Measurements from ENCODE around the gene TEX19. TPM values are rescaled to one million over a fixed set of nuclear protein-coding genes. Genes with fewer than 3 reads are reported as not detected.

Gene TEX19
- total and polyA plus RNA-seq, 2 of the 8 experiments (the other 6 are each of a cell fraction or from before 2014, with no cell fraction given), result 0.54 to 0.80 TPM

DNA sequence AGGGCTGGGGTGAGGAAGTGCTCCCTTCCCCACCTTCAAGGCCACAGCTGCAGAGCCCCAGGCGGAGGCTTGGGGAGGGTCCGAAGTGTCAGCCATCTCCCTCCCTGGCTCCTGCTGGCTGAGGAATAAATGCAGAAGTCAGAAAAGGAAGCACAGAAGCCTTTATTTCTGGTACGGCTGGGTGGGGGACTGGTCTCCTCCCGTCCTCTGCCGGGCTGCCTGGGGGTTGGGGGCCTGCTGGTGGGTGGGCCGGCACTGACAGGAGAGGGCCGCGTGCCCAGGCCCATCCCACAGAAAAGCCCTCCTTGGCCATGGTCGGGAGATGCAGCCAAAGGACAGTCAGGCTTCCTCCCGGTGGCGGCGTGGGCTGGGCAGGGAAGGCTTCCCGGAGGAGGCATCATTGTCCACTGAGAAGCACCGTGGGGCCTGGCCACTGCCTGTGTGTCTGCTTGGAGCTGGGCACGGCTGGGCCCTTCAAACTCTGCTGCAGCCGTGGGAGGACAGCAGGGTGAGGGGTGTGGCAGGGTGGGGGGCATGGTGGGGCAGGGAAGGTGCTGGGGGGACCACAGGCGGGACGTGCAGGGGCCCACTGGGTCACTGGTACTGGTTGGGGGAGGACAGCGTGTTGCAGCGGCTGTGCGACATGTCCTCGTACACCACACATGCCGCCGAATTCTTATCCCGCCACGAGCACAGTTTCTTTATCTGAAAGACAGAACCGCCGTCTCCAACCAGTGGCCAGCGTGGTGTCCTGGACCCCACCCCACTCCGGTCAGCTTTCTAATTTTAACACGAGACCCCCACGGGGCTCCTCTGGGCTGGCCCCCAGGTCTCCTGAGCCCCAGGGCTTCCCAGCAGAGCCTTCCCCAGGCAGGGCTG, 44.1 kb upstream of the TEX19 start (continued):
- TF ChIP-seq, protein P1, sequence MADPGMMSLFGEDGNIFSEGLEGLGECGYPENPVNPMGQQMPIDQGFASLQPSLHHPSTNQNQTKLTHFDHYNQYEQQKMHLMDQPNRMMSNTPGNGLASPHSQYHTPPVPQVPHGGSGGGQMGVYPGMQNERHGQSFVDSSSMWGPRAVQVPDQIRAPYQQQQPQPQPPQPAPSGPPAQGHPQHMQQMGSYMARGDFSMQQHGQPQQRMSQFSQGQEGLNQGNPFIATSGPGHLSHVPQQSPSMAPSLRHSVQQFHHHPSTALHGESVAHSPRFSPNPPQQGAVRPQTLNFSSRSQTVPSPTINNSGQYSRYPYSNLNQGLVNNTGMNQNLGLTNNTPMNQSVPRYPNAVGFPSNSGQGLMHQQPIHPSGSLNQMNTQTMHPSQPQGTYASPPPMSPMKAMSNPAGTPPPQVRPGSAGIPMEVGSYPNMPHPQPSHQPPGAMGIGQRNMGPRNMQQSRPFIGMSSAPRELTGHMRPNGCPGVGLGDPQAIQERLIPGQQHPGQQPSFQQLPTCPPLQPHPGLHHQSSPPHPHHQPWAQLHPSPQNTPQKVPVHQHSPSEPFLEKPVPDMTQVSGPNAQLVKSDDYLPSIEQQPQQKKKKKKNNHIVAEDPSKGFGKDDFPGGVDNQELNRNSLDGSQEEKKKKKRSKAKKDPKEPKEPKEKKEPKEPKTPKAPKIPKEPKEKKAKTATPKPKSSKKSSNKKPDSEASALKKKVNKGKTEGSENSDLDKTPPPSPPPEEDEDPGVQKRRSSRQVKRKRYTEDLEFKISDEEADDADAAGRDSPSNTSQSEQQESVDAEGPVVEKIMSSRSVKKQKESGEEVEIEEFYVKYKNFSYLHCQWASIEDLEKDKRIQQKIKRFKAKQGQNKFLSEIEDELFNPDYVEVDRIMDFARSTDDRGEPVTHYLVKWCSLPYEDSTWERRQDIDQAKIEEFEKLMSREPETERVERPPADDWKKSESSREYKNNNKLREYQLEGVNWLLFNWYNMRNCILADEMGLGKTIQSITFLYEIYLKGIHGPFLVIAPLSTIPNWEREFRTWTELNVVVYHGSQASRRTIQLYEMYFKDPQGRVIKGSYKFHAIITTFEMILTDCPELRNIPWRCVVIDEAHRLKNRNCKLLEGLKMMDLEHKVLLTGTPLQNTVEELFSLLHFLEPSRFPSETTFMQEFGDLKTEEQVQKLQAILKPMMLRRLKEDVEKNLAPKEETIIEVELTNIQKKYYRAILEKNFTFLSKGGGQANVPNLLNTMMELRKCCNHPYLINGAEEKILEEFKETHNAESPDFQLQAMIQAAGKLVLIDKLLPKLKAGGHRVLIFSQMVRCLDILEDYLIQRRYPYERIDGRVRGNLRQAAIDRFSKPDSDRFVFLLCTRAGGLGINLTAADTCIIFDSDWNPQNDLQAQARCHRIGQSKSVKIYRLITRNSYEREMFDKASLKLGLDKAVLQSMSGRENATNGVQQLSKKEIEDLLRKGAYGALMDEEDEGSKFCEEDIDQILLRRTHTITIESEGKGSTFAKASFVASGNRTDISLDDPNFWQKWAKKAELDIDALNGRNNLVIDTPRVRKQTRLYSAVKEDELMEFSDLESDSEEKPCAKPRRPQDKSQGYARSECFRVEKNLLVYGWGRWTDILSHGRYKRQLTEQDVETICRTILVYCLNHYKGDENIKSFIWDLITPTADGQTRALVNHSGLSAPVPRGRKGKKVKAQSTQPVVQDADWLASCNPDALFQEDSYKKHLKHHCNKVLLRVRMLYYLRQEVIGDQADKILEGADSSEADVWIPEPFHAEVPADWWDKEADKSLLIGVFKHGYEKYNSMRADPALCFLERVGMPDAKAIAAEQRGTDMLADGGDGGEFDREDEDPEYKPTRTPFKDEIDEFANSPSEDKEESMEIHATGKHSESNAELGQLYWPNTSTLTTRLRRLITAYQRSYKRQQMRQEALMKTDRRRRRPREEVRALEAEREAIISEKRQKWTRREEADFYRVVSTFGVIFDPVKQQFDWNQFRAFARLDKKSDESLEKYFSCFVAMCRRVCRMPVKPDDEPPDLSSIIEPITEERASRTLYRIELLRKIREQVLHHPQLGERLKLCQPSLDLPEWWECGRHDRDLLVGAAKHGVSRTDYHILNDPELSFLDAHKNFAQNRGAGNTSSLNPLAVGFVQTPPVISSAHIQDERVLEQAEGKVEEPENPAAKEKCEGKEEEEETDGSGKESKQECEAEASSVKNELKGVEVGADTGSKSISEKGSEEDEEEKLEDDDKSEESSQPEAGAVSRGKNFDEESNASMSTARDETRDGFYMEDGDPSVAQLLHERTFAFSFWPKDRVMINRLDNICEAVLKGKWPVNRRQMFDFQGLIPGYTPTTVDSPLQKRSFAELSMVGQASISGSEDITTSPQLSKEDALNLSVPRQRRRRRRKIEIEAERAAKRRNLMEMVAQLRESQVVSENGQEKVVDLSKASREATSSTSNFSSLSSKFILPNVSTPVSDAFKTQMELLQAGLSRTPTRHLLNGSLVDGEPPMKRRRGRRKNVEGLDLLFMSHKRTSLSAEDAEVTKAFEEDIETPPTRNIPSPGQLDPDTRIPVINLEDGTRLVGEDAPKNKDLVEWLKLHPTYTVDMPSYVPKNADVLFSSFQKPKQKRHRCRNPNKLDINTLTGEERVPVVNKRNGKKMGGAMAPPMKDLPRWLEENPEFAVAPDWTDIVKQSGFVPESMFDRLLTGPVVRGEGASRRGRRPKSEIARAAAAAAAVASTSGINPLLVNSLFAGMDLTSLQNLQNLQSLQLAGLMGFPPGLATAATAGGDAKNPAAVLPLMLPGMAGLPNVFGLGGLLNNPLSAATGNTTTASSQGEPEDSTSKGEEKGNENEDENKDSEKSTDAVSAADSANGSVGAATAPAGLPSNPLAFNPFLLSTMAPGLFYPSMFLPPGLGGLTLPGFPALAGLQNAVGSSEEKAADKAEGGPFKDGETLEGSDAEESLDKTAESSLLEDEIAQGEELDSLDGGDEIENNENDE (IDR thresholded peaks at IDR 0.05; ENCODE audit: insufficient replicate concordance, low read length), result no peak
- TF ChIP-seq TAF1 (IDR thresholded peaks at IDR 0.05; ENCODE audit: low read depth, low read length), result no peak
- TF ChIP-seq POLR2A (IDR thresholded peaks at IDR 0.05; ENCODE audit: control extremely low read depth in 1 of 2, low read depth in 2 of 2, low read length in 2 of 2), result no peak
- no peak for TF ChIP-seq KDM1A (IDR thresholded peaks at IDR 0.05; ENCODE audit: borderline replicate concordance, low read length)
- TF ChIP-seq, protein P2, sequence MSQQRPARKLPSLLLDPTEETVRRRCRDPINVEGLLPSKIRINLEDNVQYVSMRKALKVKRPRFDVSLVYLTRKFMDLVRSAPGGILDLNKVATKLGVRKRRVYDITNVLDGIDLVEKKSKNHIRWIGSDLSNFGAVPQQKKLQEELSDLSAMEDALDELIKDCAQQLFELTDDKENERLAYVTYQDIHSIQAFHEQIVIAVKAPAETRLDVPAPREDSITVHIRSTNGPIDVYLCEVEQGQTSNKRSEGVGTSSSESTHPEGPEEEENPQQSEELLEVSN (IDR thresholded peaks at IDR 0.05), result no peak
- TF ChIP-seq GABPA (IDR thresholded peaks at IDR 0.05; ENCODE audit: borderline replicate concordance, insufficient read depth, low read length), result no peak
- TF ChIP-seq SP1 (IDR thresholded peaks at IDR 0.05; ENCODE audit: low read depth, low read length), result no peak
- TF ChIP-seq RNF2 (IDR thresholded peaks at IDR 0.05; ENCODE audit: borderline replicate concordance, low read depth, low read length, missing control alignments, poor library complexity, severe bottlenecking), result no peak
